SK-N-SH treated with all-trans-retinoic acid at 6 μM for 48 hours (cell line): Measurements from ENCODE around the gene NTSR2.

Source experiments
- ATAC-seq: fragments of 200-7000 bp; cut with Tn5 transposase; 3 replicates; pipeline ENCODE4 v1.9.1; 2020; ENCODE audit warnings: mild to moderate bottlenecking, moderate library complexity
- ARNTL ChIP-seq: fragments of 450-650 bp; formaldehyde crosslinking; IDR thresholded peaks from 2 replicates; pipeline ENCODE4 v1.5.0; 2020; ENCODE audit warnings: low read depth, mild to moderate bottlenecking, moderate library complexity, borderline replicate concordance
- BACH2 ChIP-seq: fragments of 250-450 bp; sonication (Bioruptor Pico); IDR thresholded peaks from 2 replicates; pipeline ENCODE4 v1.9.0; 2021; ENCODE audit warnings: mild to moderate bottlenecking, borderline replicate concordance
- CREB5 ChIP-seq: fragments of 250-450 bp; sonication (Bioruptor Pico); IDR thresholded peaks from 2 replicates; pipeline ENCODE4 v1.5.1; 2020; ENCODE audit warnings: low read depth, mild to moderate bottlenecking, moderate library complexity
- CSDC2 ChIP-seq: fragments of 250-450 bp; sonication (Bioruptor Pico); IDR thresholded peaks from 2 replicates; pipeline ENCODE4 v1.5.0; 2020; ENCODE audit warnings: mild to moderate bottlenecking, moderate library complexity
- CSRNP3 ChIP-seq: fragments of 250-450 bp; sonication (Bioruptor Pico); IDR thresholded peaks from 2 replicates; pipeline ENCODE4 v1.5.1; 2021; ENCODE audit warnings: mild to moderate bottlenecking, moderate library complexity
- ESRRG ChIP-seq: fragments of 250-450 bp; sonication (Bioruptor Pico); IDR thresholded peaks from 2 replicates; pipeline ENCODE4 v1.6.1; 2021; ENCODE audit warnings: mild to moderate bottlenecking
- GLIS3 ChIP-seq: fragments of 250-450 bp; sonication (Bioruptor Pico); IDR thresholded peaks from 2 replicates; pipeline ENCODE4 v1.5.0; 2020; ENCODE audit warnings: mild to moderate bottlenecking, moderate library complexity
- ISL1 ChIP-seq: fragments of 250-450 bp; sonication (Bioruptor Pico); IDR thresholded peaks from 2 replicates; pipeline ENCODE4 v2.1.2; 2022; ENCODE audit warnings: mild to moderate bottlenecking, moderate library complexity
- OSR1 ChIP-seq: fragments of 250-450 bp; sonication (Bioruptor Pico); IDR thresholded peaks from 2 replicates; pipeline ENCODE4 v1.8.0; 2022; ENCODE audit warnings: moderate library complexity, mild to moderate bottlenecking, inconsistent platforms
- PATZ1 ChIP-seq: fragments of 250-450 bp; sonication (Bioruptor Pico); IDR thresholded peaks from 2 replicates; pipeline ENCODE4 v1.8.0; 2020; ENCODE audit warnings: mild to moderate bottlenecking, moderate library complexity, borderline replicate concordance
- POU6F1 ChIP-seq: fragments of 250-450 bp; sonication (Bioruptor Pico); IDR thresholded peaks from 2 replicates; pipeline ENCODE4 v1.8.0; 2021; ENCODE audit warnings: low read depth, mild to moderate bottlenecking, moderate library complexity, borderline replicate concordance
- PPARA ChIP-seq: fragments of 250-450 bp; sonication (Bioruptor Pico); IDR thresholded peaks from 2 replicates; pipeline ENCODE4 v1.5.0; 2020; ENCODE audit warnings: mild to moderate bottlenecking, borderline replicate concordance
- RARB ChIP-seq: fragments of 250-450 bp; sonication (Bioruptor Pico); IDR thresholded peaks from 2 replicates; pipeline ENCODE4 v1.8.0; 2021; ENCODE audit warnings: mild to moderate bottlenecking, moderate library complexity
- SNAI2 ChIP-seq: fragments of 250-450 bp; sonication (Bioruptor Pico); IDR thresholded peaks from 2 replicates; pipeline ENCODE4 v1.5.0; 2020; ENCODE audit warnings: mild to moderate bottlenecking, moderate library complexity
- TCF4 ChIP-seq: fragments of 250-450 bp; sonication (Bioruptor Pico); IDR thresholded peaks from 2 replicates; pipeline ENCODE4 v1.8.0; 2021; ENCODE audit warnings: mild to moderate bottlenecking, moderate library complexity, borderline replicate concordance
- TOX ChIP-seq: fragments of 250-450 bp; sonication (Bioruptor Pico); IDR thresholded peaks from 2 replicates; pipeline ENCODE4 v1.8.0; 2021; ENCODE audit warnings: mild to moderate bottlenecking, moderate library complexity, borderline replicate concordance
- ZC3H10 ChIP-seq: fragments of 250-450 bp; sonication (Bioruptor Pico); IDR thresholded peaks from 2 replicates; pipeline ENCODE4 v1.5.1; 2021; ENCODE audit warnings: mild to moderate bottlenecking, moderate library complexity
- ZFP3 ChIP-seq: fragments of 250-450 bp; sonication (Bioruptor Pico); IDR thresholded peaks from 2 replicates; pipeline ENCODE4 v1.5.0; 2020; ENCODE audit warnings: mild to moderate bottlenecking, moderate library complexity
- ZFP30 ChIP-seq: fragments of 450-650 bp; formaldehyde crosslinking; IDR thresholded peaks from 2 replicates; pipeline ENCODE4 v1.5.0; 2022; ENCODE audit warnings: mild to moderate bottlenecking, moderate library complexity
- ZNF565 ChIP-seq: fragments of 450-650 bp; formaldehyde crosslinking; conservative IDR thresholded peaks from 2 replicates; pipeline ENCODE4 v1.5.0; 2020; ENCODE audit warnings: low read depth, mild to moderate bottlenecking, moderate library complexity
- ZNF70 ChIP-seq: fragments of 450-650 bp; formaldehyde crosslinking; IDR thresholded peaks from 2 replicates; pipeline ENCODE4 v1.5.0; 2020; ENCODE audit warnings: mild to moderate bottlenecking, moderate library complexity
- ZNF8 ChIP-seq: fragments of 450-650 bp; formaldehyde crosslinking; IDR thresholded peaks from 2 replicates; pipeline ENCODE4 v1.5.0; 2020; ENCODE audit warnings: mild to moderate bottlenecking, moderate library complexity

Gene NTSR2

GRCh38 chr2:11625671-11626070 lies 44.3 kb downstream of the NTSR2 start:
- no peak for ATAC-seq
- TF ChIP-seq ESRRG (no peak), OSR1 (CRISPR knock-in tag) (no peak), RARB (CRISPR knock-in tag) (no peak), TCF4 (no peak), CSRNP3 (no peak), PATZ1 (CRISPR knock-in tag) (no peak), GLIS3 (CRISPR knock-in tag) (no peak), TOX (CRISPR knock-in tag) (no peak), ZC3H10 (CRISPR knock-in tag) (no peak), ZFP30 (CRISPR knock-in tag) (no peak), BACH2 (CRISPR knock-in tag) (no peak), ZFP3 (CRISPR knock-in tag) (no peak), PPARA (no peak), ARNTL (CRISPR knock-in tag) (no peak)

GRCh38 chr2:11624893-11625292 lies 45.1 kb downstream of the NTSR2 start:
- no peak for TF ChIP-seq PATZ1 (CRISPR knock-in tag)
- TF ChIP-seq ISL1 (CRISPR knock-in tag): no peak
- TF ChIP-seq BACH2 (CRISPR knock-in tag): no peak
- no peak for TF ChIP-seq ESRRG
- no peak for ATAC-seq

GRCh38 chr2:11622611-11623010 lies 47.4 kb downstream of the NTSR2 start:
- no peak for ATAC-seq
- TF ChIP-seq POU6F1 (CRISPR knock-in tag) (no peak), SNAI2 (CRISPR knock-in tag) (no peak), ESRRG (no peak), PATZ1 (CRISPR knock-in tag) (no peak), CSRNP3 (no peak), TOX (CRISPR knock-in tag) (no peak), ZNF565 (CRISPR knock-in tag) (no peak), ZC3H10 (CRISPR knock-in tag) (no peak), ZNF70 (CRISPR knock-in tag) (no peak), ZNF8 (CRISPR knock-in tag) (no peak), CSDC2 (CRISPR knock-in tag) (no peak), GLIS3 (CRISPR knock-in tag) (no peak), PPARA (no peak), ZFP30 (CRISPR knock-in tag) (no peak), OSR1 (CRISPR knock-in tag) (no peak), ARNTL (CRISPR knock-in tag) (no peak), TCF4 (no peak), ZFP3 (CRISPR knock-in tag) (no peak), CREB5 (no peak), ISL1 (CRISPR knock-in tag) (no peak)
